Measurements from ENCODE around the gene RPS6KA2.
"Not testable (repeated sequence)": the region's sequence is repeated elsewhere in the genome, so short reads cannot be mapped to it uniquely, and the experiment has no call there.

The RPS6KA2 gene

DNA sequence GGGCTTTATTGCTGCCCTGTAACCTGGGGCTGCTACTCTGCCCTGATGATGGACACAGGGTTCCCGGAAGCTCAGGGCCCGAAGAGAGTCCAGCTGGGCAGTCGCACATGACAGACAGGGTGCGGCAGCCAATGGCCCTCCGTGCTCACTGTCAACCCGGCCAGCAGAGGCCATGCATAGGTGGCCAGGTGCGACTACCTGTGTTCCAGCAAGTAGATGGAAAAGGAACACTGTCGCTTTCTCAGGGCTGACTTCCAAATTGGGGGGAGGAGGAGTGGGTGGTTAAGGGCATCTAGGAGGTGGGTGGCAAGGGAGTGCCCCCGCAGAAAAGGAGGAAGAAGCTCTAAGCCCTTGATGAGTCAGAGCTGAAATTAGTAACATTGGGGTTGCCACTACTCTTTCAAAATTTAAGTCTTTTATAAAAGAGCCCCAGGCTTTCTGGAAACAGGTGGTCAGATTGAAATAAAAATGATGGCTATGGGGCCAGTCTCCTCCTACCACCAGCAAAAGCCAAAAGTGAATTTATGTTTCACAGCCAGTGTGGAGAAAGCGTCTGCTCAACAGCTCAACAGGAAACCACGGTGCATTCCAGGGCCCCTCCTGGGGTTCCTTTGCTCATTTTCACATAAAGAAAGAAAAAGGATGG lies 38.2 kb downstream of the RPS6KA2 start:
- no peak for DNase-seq

DNA sequence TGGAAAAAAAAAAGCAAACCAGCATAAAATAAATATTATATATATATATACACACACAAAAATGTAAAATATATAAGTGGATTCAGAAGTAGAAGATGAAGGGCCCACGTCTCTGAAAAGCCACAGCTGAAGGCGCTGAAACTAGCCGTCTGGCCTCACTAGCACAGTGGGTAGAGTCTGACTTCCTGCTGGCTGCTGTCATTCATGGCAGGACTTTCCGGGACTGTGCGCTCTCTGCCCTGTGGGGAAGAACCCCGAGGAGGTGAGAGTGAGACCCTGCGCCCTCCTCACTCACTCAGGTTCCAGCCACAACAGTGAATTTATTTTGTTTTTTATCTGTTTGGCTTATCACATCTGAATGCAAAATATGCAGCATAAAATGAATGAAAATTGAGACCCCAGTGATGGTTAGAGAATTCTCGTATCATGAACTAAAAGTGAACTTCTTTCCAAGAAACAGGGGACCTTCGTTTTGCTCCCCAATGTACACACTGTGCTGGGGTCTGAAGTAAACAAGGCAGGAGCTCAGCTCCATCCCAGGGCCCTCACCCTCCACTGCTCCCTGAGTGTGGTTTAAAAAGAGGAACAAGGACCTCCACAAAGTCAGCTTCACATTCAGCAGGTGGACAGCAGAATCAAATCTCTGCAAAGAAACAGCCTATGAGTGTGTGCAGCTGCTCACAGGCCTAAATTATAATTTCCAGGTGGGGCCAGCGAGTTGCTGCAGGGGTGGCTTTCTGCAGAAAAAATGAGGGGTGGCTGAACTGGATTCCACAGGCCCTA lies 39.2 kb downstream of the RPS6KA2 start:
- no peak for DNase-seq

DNA sequence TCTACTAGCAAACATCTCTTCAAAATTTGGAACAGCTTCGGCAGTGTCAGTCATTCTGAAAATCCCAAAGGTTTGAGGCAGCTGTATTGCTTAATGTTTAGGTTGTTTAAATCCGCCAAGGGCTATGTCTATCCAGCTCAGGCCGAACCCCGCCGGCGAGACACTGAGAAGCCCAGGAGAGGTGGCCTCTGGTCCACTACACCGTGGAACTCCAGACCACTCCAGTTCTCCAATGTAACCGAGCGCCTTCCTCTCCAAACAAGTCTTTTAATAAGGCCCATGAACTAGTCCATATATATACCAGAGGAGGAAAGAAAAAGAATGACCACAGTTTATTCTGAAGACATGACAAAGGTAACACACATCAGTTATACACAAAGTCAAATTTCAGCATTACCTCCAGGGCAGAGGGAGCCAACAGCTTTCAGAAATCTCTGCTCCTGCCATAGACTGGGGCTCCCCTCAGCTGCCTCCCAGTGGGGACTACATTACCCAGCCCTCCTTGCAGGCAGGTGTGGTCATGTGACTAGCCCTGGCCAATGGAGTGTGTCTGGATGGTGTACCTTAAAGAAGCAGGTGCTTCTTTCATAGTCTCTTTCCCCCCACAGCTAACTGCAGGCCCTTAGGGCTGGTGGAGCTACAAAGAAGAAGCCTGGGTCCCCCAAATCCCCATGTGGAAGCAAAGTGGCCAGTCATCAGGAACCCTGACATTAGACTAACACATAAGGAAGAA lies 40.5 kb downstream of the RPS6KA2 start, which contains the start of gene RAMACL:
RAMACL (minus strand) TSS at position 255 of the 733 bp plus-strand sequence; CDS start at position 54, 201 bp downstream.
- DNase-seq: no peak

DNA sequence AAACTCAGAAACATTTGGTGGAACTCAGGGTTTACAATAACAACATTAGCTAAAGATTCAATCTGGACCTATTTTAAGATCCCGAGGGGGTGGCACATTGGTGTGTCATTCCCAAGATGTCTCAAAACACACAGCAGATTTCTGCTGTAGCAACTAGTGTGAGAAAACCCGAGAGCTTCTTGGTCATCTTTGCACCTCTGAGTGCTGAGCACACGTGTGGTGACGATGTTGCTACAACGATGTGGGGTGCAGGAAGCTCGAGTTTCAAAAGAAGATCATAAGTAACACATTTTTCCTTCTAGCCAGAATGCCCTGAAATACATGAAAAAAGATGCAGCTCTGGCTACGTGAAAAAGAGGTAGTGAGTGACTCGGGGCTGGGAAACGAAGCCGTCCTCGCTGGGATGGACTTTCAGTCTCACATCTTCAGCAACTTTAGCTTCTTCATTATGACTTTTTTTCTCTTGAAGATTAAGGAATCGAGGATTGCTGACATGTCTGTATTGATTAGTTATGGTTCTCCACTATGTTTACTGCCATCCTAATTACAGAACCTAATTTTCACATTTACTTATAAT lies 42.1 kb downstream of the RPS6KA2 start:
- DNase-seq: no peak

DNA sequence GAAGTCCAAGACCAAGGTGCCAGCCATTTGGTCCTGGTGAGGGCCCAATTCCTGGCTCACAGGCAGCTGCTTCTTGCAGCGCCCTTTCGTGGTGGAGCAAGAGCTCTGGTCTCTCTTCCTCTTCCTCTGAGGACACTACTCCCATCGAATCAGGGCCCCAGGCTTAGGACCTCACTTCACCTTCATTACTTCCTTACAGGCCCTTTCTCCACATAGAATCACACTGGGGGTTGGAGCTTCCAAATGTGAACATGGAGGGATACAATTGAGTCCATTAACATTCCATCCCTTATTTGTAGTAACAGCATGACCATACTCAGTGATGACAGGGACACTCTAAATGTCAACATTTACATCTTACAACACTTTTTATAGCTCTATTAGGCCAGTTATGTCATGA lies 42.9 kb downstream of the RPS6KA2 start:
- no peak for DNase-seq

GRCh38 chr6:166583230-166583965 lies 43.7 kb downstream of the RPS6KA2 start:
- no peak for DNase-seq

DNA sequence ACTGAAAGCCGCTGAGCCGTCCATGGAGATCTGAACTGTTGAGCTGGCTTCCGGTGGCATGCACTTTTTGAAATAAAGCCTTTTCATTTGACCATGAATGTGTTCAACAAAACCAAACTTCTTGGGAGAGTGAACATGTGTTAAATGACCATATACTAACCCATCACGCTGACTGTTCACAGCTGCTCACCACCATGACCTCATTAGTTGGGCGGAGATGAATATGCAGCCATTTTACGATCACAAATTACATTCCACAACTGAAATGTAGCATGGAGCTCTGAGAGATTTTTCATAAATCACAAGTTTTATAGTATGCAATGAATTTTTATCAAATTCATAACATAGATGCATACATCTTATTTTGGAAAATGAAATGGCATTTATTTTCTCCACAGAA lies 44.8 kb downstream of the RPS6KA2 start:
- DNase-seq: no peak

DNA sequence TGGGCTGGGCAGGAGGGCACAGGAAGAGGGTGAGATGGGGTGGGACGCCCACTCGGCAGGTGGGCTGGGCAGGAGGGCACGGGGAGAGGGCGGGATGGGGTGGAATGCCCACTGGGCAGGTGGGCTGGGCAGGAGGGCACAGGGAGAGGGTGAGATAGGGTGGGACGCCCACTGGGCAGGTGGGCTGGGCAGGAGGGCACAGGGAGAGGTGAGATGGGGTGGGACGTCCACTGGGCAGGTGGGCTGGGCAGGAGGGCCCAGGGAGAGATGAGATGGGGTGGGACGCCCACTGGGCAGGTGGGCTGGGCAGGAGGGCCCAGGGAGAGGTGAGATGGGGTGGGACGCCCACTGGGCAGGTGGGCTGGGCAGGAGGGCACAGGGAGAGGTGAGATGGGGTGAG lies 45.2 kb downstream of the RPS6KA2 start:
- not testable (repeated sequence) for DNase-seq

DNA sequence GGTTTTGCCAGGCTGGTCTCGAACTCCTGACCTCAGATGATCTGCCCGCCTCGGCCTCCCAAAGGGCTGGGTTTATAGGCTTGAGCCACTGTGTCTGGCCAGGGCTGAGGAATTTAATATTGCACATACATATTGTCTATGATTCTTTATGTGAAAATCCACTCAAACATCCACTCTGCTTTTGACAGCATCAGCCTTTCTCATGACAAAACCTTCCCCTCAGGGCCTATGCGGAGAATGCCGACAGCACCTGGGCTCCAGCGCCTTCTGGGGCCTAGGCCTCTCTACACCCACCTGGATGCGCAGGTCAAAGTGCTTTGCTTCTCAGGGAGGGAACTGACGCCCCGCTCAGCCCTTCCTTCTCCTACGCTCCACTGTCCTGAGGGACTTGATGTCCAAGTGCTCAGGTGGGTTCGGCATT lies 46.0 kb downstream of the RPS6KA2 start:
- no peak for DNase-seq

DNA sequence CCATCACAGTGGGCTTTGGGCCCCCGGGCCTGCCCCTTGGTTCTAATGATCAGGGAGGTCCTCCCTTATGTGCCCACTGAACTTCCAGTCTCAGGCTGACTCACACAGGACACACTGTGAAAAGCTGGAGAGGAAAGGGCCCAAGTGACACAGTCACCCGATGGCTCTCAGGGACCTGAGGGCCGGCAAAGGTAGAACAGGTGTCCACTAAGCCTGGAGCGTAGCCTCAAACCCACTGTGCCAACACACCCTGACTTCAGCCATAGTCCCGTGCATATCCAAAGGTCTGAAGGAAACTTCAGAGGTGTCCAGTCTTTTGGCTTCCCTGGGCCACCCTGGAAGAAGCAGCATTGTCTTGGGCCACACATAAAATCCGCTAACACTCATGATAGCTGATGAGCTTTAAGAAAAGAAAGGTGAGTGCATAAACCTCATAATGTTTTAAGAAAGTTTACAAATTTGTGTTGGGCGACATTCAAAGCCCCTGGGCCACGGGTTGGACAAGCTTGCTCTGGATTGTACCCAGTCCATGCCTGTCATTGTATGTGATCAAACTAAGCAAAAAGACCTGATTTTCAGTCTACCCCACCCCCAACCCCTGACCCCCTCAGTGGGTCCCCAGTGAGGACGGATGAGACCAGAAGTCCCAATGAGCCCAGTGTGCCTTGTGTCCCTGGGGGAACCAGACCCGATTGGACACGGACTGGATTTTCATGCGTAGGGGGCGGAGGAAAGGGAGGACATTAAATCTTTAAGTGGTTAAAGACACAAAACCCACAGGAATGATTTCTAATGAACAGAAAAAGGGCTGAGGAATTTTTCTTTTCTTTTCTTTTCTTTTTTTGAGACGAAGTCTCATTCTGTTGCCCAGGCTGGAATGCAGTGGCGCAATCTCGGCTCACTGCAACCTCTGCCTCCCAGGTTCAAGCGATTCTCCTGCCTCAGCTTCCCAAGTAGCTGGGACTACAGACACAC lies 46.7 kb downstream of the RPS6KA2 start:
- DNase-seq: no peak

- no peak for DNase-seq
Measured at GRCh38 chr6:166579237-166579850, 47.7 kb downstream of the RPS6KA2 start.

DNA sequence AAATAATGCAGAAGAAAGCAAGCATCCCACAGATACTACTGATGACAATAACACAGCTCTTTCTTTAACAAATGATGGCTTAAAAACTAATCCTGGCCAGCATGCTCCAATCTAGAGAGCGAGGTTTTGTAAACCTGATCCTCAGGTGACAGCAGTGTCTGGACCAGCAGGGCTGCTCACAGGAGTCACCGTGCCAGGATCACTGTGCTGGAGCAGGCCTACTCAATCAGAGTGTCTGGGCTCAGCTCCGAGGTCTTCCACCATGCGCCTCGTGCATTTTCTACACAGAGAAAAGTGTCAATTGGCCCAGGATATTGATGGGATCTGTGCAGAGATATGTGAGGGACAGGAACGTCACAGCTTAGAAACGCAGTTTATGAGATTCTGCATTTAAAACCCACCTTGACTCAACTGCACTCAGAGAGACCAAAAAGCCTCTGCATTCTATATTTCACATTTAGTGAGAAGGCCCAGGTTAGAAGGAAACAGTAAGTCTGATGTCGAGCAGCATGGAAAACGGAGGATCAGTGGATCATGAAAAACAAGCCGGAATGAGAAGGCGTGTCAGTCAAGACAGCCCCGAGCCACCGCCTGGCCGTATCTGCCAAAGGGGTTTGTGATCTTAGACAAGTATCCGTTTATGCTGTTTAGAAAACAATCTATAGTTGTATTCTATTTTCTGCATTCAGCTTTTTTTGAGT lies 48.4 kb downstream of the RPS6KA2 start:
- no peak for DNase-seq

- DNase-seq: no peak
Measured at GRCh38 chr6:166575205-166575604, 51.8 kb downstream of the RPS6KA2 start.

GRCh38 chr6:166573511-166574216 lies 53.4 kb downstream of the RPS6KA2 start:
- DNase-seq: no peak

DNA sequence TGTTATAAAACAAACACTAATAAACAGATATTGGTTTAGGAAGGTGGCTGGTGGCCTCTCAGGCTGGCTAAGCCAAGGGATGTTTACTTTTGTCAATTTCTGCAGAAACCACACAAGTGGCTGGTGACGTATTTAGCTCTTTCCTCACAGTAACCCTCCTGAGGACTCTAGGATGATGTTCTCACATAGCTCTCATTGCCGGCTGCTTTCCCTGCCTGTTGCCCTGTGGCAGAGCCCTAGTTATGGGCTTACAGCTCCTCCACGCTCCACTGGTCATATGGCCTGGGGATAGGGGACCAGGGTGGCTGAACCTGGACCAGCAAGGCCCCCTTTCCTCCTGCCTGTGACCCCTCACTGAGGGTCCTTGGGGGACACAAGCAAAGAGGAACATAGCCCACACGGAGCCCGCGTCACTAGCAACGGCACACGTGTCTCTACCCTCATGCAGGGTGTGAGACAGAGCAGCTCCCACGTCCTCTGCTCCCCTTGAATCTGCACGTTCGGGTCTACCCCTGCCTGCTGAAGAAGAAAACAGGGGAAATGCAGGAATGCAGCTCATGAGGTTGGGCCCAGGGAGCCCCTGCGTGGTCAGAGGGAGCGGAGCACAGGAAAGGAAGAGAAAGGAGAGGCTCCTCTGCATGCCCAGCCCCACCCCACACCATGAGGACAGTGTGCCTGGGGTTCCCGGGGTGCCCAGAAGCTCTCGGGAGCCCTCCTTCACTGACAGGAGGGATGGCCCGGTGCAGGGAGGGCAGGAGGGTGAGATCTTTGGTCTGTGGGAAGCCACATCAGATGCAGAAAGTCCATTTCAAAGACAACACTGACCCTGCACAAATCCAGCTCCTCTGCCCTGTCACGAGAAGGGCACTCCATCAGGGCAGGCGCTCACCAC lies 54.4 kb downstream of the RPS6KA2 start:
- DNase-seq: no peak

- DNase-seq: no peak
Measured at GRCh38 chr6:166570929-166571713, 55.9 kb downstream of the RPS6KA2 start.

- DNase-seq: no peak
Measured at GRCh38 chr6:166569206-166569605, 57.8 kb downstream of the RPS6KA2 start.

- DNase-seq: no peak
Measured at GRCh38 chr6:166567813-166568212, 59.2 kb downstream of the RPS6KA2 start.
